Measurements from ENCODE around the gene CHRDL2. TPM values are rescaled to one million over a fixed set of nuclear protein-coding genes. Genes with fewer than 3 reads are reported as not detected.
A peak's percentile ranks its signal among the peaks of the same experiment; 100 is the strongest.

CHRDL2 gene
- total RNA-seq, 4 donors from 2014 or later = 2.2 to 20.9 (median 4.0) TPM

DNA sequence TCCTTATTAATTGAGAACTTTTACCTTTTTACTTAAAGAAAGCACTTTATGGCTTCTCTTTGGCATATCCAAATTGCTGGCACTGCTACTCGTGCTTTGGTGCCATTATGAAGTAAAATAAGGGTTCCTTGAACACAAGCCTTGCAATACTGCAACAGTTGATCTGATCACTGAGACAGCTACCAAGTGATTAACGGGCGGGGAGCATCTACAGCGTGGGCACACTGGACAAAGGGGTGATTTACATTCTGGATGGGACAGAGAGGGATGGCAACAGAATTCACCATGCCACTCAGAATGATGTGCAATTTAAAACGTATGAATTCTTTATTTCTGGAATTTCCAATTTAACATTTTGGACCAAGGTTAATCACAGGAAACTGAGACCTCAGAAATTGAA lies 7.7 kb downstream of the CHRDL2 start:
- H3K27ac ChIP-seq = no peak overlapping the region
- intact Hi-C loops (cut with DNase I; ENCODE audit: low total_unique reads) = no loop called here
- 79 to 82% methylated on average over 4 to 5 of the region's 5 CpGs for WGBS, 2 donors (ENCODE audit: low coverage in 1 of 2)

DNA sequence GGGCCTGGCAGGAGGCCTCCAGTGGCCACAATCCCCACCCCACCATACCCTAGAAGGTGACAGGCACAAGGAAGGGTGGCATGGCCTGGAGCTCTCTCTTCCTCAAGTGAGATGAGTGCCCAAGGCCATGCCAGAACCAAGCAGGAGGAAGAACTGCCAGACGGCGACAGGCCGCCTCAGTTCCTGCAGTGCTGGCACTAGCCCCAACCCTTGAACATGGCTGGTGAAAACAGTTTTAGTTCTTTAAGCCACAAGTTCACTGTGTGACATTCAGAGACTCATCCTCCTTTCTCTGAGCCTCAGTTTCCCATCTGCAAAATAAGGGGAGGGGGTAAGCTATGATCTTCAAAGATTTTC lies 9.8 kb downstream of the CHRDL2 start:
- in situ Hi-C loops (cut with MboI; ENCODE audit: low pct_ligation_motif_present in 1 of 4, low pct_unique_long_range_greater_than_20kb in 1 of 4, low sequenced_read_pairs in 3 of 4) = no loop called here

More for the DNA sequence above, 7.7 kb downstream of the CHRDL2 start:
- in situ Hi-C loops (cut with MboI; ENCODE audit: low pct_ligation_motif_present in 1 of 4, low pct_unique_long_range_greater_than_20kb in 1 of 4, low sequenced_read_pairs in 3 of 4) = no loop called here
- Histone ChIP-seq H3K27me3 (no peaks in the 10 kb centered on the region), H3K9me3 (no peaks in the 10 kb centered on the region), H3K36me3 (no peaks in the 10 kb centered on the region), H3K4me3 (no peak overlapping the region), H3K4me1 (peaks cover 11 to 32% (median 22%) of the 10 kb centered on the region in 4 donors)
- TF ChIP-seq EP300 (IDR thresholded peaks at IDR 0.05; ENCODE audit: low read depth) = no peak
- TF ChIP-seq, protein P1, sequence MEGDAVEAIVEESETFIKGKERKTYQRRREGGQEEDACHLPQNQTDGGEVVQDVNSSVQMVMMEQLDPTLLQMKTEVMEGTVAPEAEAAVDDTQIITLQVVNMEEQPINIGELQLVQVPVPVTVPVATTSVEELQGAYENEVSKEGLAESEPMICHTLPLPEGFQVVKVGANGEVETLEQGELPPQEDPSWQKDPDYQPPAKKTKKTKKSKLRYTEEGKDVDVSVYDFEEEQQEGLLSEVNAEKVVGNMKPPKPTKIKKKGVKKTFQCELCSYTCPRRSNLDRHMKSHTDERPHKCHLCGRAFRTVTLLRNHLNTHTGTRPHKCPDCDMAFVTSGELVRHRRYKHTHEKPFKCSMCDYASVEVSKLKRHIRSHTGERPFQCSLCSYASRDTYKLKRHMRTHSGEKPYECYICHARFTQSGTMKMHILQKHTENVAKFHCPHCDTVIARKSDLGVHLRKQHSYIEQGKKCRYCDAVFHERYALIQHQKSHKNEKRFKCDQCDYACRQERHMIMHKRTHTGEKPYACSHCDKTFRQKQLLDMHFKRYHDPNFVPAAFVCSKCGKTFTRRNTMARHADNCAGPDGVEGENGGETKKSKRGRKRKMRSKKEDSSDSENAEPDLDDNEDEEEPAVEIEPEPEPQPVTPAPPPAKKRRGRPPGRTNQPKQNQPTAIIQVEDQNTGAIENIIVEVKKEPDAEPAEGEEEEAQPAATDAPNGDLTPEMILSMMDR (IDR thresholded peaks at IDR 0.05) = no peak
- no peak for TF ChIP-seq POLR2AphosphoS5 (IDR thresholded peaks at IDR 0.05)
- TF ChIP-seq POLR2A (IDR thresholded peaks at IDR 0.05) = no peak
- DNase-seq = no peak

DNA sequence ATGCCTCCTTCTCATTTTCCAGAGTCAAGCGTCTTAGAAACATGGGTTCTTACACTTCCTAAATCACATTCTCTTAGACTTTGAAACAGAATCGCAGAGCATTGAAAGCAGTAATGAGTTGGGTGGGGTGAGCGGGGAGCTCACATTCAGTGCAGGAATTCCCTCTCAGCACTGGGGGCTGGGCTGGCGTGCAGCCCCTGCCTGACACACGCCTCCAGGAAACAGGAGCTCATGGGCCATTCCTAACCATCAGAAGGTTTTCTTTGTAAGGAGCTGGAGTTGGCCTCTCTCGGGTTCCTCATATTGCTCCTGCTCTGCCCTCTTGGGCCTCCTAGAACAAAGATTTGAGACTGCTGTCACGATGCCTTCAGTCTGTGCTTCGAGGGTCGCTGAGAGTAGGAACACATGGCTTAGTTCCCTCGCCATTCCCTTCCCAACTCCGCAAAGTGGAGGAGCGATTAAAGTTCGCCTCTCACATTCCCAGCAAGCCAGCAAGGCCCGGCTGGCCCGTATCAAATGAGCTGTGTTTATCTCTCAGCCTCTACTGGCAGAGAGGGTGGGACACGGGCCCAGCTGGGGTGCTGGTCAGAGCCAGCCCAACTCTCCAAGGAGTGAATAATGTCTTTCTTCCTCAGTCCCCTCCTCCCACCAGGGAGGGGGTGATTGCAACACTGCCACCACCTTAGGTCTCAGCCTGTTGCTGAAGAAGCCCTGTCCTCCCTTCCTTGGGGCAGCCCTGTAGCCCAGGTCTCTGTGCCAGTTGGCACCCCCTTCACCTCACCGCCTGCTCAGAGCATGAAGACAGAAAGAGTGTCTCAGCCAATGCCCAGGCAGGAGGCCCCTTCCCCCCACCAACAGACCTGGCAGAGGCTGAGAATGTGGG lies 10.4 kb downstream of the CHRDL2 start:
- TF ChIP-seq POLR2AphosphoS5 (IDR thresholded peaks at IDR 0.05) = peak; percentile 56 to 82 (median 79)
- TF ChIP-seq, protein P1 (IDR thresholded peaks at IDR 0.05) = no peak
- in situ Hi-C loops (cut with MboI; ENCODE audit: low pct_ligation_motif_present in 1 of 4, low pct_unique_long_range_greater_than_20kb in 1 of 4, low sequenced_read_pairs in 3 of 4) (no loop called here), intact Hi-C loops (cut with DNase I; ENCODE audit: low total_unique reads) (no loop called here)
- Histone ChIP-seq H3K4me3 (no peak overlapping the region), H3K9me3 (no peaks in the 10 kb centered on the region), H3K27ac (peak overlapping the region; percentile 68 to 87 (median 79)), H3K4me1 (peaks cover 18 to 40% (median 28%) of the 10 kb centered on the region in 4 donors), H3K27me3 (no peaks in the 10 kb centered on the region), H3K36me3 (no peaks in the 10 kb centered on the region)
- peak; percentile 72 for DNase-seq
- 63% methylated on average over 17 of the region's 17 CpGs; no CpG with 5 or more reads in 1 of the 2 donors for WGBS, 2 donors (ENCODE audit: low coverage in 1 of 2)

More for the DNA sequence above, 9.8 kb downstream of the CHRDL2 start:
- no peak overlapping the region for H3K4me3 ChIP-seq
- 73% methylated on average over 3 of the region's 3 CpGs; no CpG with 5 or more reads in 1 of the 2 donors for WGBS, 2 donors (ENCODE audit: low coverage in 1 of 2)
- no peaks in the 10 kb centered on the region for H3K36me3 ChIP-seq
- peak overlapping the region; percentile 68 to 87 (median 79) for H3K27ac ChIP-seq
- no peak for TF ChIP-seq EP300 (IDR thresholded peaks at IDR 0.05; ENCODE audit: low read depth)
- TF ChIP-seq, protein P1 (IDR thresholded peaks at IDR 0.05) = no peak
- TF ChIP-seq POLR2AphosphoS5 (IDR thresholded peaks at IDR 0.05) = no peak
- TF ChIP-seq POLR2A (IDR thresholded peaks at IDR 0.05) = no peak
- no peak for DNase-seq
- peaks cover 24 to 46% (median 31%) of the 10 kb centered on the region in 4 donors for H3K4me1 ChIP-seq
- intact Hi-C loops (cut with DNase I; ENCODE audit: low total_unique reads) = no loop called here
- H3K27me3 ChIP-seq = no peaks in the 10 kb centered on the region
- H3K9me3 ChIP-seq = no peaks in the 10 kb centered on the region

DNA sequence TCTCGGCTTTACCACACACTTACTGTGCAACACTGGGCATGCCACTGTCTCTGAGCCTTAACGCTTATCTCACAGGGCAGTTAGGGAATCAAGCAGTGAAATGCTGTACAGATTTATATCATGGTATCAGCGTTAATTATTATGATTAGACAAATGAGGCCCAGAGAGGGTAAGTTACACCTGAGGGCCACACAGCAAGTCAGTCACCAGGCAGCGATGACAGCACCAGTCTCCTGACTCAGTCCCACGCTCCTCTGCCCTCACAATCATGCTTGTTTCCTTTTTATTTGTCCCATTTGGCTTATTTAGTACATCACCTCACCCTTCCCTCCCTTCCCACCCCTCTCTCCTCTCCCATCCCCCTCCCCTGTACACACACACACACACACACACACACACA lies 12.2 kb downstream of the CHRDL2 start:
- Histone ChIP-seq H3K4me3 (no peak overlapping the region), H3K4me1 (peaks cover 17 to 33% (median 25%) of the 10 kb centered on the region in 4 donors), H3K27ac (peak overlapping the region in 1 of 4 donors; percentile 87), H3K9me3 (no peaks in the 10 kb centered on the region), H3K27me3 (no peaks in the 10 kb centered on the region), H3K36me3 (no peaks in the 10 kb centered on the region)
- DNase-seq = no peak
- in situ Hi-C loops (cut with MboI; ENCODE audit: low pct_ligation_motif_present in 1 of 4, low pct_unique_long_range_greater_than_20kb in 1 of 4, low sequenced_read_pairs in 3 of 4) = no loop called here
- TF ChIP-seq EP300 (IDR thresholded peaks at IDR 0.05; ENCODE audit: low read depth) (no peak), POLR2AphosphoS5 (IDR thresholded peaks at IDR 0.05) (no peak)
- WGBS, 2 donors (ENCODE audit: low coverage in 1 of 2) = 88 to 100% methylated on average over 3 to 5 of the region's 5 CpGs
- intact Hi-C loops (cut with DNase I; ENCODE audit: low total_unique reads) = no loop called here
